ENCODE data around the gene ITFG1. TPM values are rescaled to one million over a fixed set of nuclear protein-coding genes. Genes with fewer than 3 reads are reported as not detected.

Gene ITFG1
- total RNA-seq, 1 donor from 2014 or later, result 41.3 TPM

DNA sequence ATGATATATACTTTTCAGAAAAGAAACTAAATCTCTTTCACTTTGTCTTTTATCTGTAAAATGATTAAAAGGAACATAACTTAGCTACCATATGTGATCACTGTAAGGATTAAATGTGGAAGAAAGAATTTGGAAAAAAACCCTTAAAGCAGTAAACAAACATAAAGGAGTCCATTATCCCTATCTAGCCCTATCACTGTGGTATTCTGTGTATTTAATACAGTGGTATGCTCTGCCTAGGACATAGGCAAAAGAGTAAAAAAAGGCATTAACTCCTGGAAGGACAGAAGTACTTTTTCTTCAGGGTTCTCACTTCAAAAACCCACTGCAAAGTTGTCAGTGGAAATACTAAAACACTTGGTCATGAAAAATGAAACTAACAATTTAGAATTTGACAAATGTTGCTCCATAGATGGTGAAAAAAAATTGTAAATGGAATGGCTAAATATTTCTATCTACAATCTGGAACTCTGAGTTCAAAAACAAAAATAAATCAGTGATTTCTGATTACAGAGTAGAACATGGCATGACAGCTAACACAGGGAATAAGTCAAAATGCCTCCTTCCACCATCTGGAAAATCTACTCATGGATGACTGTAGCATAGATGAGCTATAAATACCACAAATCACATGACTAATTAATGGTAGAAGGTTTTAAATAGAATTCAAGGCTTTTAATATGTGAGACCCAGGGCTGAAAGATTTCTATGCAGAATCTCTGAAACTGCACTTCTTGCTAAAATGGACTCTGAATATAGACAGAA, 140.1 kb downstream of the ITFG1 start:
- no peaks in the 10 kb centered on the region for H3K27me3 Mint-ChIP-seq
- peaks cover 4% of the 10 kb centered on the region for H3K9me3 Mint-ChIP-seq (ENCODE audit: low read depth)
- DNase-seq (ENCODE audit: low spot score, unreplicated experiment), result no peak
- TF ChIP-seq, protein P1, sequence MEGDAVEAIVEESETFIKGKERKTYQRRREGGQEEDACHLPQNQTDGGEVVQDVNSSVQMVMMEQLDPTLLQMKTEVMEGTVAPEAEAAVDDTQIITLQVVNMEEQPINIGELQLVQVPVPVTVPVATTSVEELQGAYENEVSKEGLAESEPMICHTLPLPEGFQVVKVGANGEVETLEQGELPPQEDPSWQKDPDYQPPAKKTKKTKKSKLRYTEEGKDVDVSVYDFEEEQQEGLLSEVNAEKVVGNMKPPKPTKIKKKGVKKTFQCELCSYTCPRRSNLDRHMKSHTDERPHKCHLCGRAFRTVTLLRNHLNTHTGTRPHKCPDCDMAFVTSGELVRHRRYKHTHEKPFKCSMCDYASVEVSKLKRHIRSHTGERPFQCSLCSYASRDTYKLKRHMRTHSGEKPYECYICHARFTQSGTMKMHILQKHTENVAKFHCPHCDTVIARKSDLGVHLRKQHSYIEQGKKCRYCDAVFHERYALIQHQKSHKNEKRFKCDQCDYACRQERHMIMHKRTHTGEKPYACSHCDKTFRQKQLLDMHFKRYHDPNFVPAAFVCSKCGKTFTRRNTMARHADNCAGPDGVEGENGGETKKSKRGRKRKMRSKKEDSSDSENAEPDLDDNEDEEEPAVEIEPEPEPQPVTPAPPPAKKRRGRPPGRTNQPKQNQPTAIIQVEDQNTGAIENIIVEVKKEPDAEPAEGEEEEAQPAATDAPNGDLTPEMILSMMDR (IDR thresholded peaks at IDR 0.05; ENCODE audit: unreplicated experiment), result no peak
- no peak overlapping the region for H3K4me3 Mint-ChIP-seq (ENCODE audit: low read depth)
- peak overlapping the region; percentile 57 for H3K27ac Mint-ChIP-seq
- H3K36me3 Mint-ChIP-seq (ENCODE audit: insufficient read depth), result peaks cover 3% of the 10 kb centered on the region
- no peaks in the 10 kb centered on the region for H3K4me1 Mint-ChIP-seq (ENCODE audit: low read depth)

GRCh38 chr16:47317465-47318240, 143.2 kb downstream of the ITFG1 start:
- H3K36me3 Mint-ChIP-seq (ENCODE audit: insufficient read depth), result peaks cover 1% of the 10 kb centered on the region
- H3K4me3 Mint-ChIP-seq (ENCODE audit: low read depth), result no peak overlapping the region
- H3K4me1 Mint-ChIP-seq (ENCODE audit: low read depth), result no peaks in the 10 kb centered on the region
- TF ChIP-seq, protein P1 (IDR thresholded peaks at IDR 0.05; ENCODE audit: unreplicated experiment), result no peak
- H3K9me3 Mint-ChIP-seq (ENCODE audit: low read depth), result no peaks in the 10 kb centered on the region
- DNase-seq (ENCODE audit: low spot score, unreplicated experiment), result no peak
- no peaks in the 10 kb centered on the region for H3K27me3 Mint-ChIP-seq
- no peak overlapping the region for H3K27ac Mint-ChIP-seq

DNA sequence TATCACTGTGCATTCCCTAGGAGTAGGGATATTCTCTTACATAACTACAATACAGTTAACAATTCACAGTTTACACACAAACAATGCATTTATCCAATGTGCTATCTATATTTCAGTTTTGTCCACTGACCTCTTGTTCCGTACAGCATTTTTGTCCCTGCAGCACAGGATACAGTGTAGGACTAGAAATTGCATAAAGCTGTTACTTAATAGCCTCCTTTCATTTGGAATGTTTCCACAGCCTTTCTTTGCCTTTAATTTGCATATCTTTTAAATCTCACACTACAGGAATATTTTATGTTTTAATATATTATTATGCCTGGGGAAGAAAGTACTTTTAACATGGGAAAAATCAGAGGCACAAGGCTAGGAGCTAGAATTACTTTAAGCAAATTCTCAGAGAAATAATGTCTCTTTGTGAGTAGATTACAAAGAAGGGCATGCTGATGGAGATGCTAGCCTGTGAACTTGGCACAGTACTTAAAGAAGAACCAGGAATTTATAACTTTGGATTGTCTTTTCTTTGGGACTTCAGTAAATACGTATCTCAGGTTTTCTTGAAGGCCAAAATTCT, 144.3 kb downstream of the ITFG1 start:
- H3K9me3 Mint-ChIP-seq (ENCODE audit: low read depth), result no peaks in the 10 kb centered on the region
- TF ChIP-seq, protein P1 (IDR thresholded peaks at IDR 0.05; ENCODE audit: unreplicated experiment), result no peak
- H3K27ac Mint-ChIP-seq, result no peak overlapping the region
- H3K4me3 Mint-ChIP-seq (ENCODE audit: low read depth), result no peak overlapping the region
- peaks cover 1% of the 10 kb centered on the region for H3K36me3 Mint-ChIP-seq (ENCODE audit: insufficient read depth)
- no peaks in the 10 kb centered on the region for H3K27me3 Mint-ChIP-seq
- no peak for DNase-seq (ENCODE audit: low spot score, unreplicated experiment)
- no peaks in the 10 kb centered on the region for H3K4me1 Mint-ChIP-seq (ENCODE audit: low read depth)

- no peaks in the 10 kb centered on the region for H3K4me1 Mint-ChIP-seq (ENCODE audit: low read depth)
- no peak overlapping the region for H3K4me3 Mint-ChIP-seq (ENCODE audit: low read depth)
- TF ChIP-seq, protein P1 (IDR thresholded peaks at IDR 0.05; ENCODE audit: unreplicated experiment), result no peak
- no peaks in the 10 kb centered on the region for H3K9me3 Mint-ChIP-seq (ENCODE audit: low read depth)
- H3K27me3 Mint-ChIP-seq, result no peaks in the 10 kb centered on the region
- peak overlapping the region; percentile 16 for H3K27ac Mint-ChIP-seq
- H3K36me3 Mint-ChIP-seq (ENCODE audit: insufficient read depth), result no peaks in the 10 kb centered on the region
- DNase-seq (ENCODE audit: low spot score, unreplicated experiment), result no peak
Measured at GRCh38 chr16:47311738-47312505, 148.9 kb downstream of the ITFG1 start.

- Mint-ChIP-seq H3K4me1 (ENCODE audit: low read depth) (no peaks in the 10 kb centered on the region), H3K27ac (no peak overlapping the region)
Measured at GRCh38 chr16:47310792-47311211, 150.1 kb downstream of the ITFG1 start.

More at GRCh38 chr16:47310792-47311211, 150.1 kb downstream of the ITFG1 start:
- no peaks in the 10 kb centered on the region for H3K9me3 Mint-ChIP-seq (ENCODE audit: low read depth)
- no peak for DNase-seq (ENCODE audit: low spot score, unreplicated experiment)
- H3K4me3 Mint-ChIP-seq (ENCODE audit: low read depth), result no peak overlapping the region
- H3K27me3 Mint-ChIP-seq, result no peaks in the 10 kb centered on the region
- TF ChIP-seq, protein P1 (IDR thresholded peaks at IDR 0.05; ENCODE audit: unreplicated experiment), result no peak
- no peaks in the 10 kb centered on the region for H3K36me3 Mint-ChIP-seq (ENCODE audit: insufficient read depth)
